ENCODE measurements around the gene ZNF566. TPM values are rescaled to one million over a fixed set of nuclear protein-coding genes. Genes with fewer than 3 reads are reported as not detected.

Gene ZNF566
- polyA plus RNA-seq, 1 of the 3 experiments (the other 2 are of a cell fraction), result 1.7 TPM

DNA sequence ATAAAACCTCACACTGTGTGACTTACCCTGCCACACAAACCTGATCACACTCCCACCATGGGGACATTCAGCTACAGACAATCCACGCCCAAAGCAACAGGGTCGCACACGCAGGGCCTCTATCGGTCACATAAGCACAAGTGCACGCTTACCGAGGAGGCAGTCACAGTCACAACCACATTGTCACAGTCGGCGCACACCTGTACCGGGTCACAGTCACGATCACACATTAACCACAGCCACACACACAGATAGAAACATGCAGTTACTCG, 579 bp downstream of the ZNF566 start:
- WGBS (ENCODE audit: low lambda C conversion rate), result 6% methylated on average over 3 of the region's 11 CpGs
- Histone ChIP-seq H3K9me2 (no peaks in the 10 kb centered on the region), H3K9ac (peak overlapping the region; percentile 84), H4K20me1 (ENCODE audit: insufficient read depth) (no peaks in the 10 kb centered on the region), H3K79me2 (ENCODE audit: insufficient read depth) (peaks cover 38% of the 10 kb centered on the region; the same call in 1 of the 2 replicates), H3K27ac (ENCODE audit: low read depth in 2 of 2, low read length in 1 of 2) (peak overlapping the region; percentile 83 to 96), H2AFZ (ENCODE audit: low read depth) (peak overlapping the region; percentile 95), H3K36me3 (replicated peaks in 1 of 2; ENCODE audit: control insufficient read depth in 1 of 2, insufficient read depth in 2 of 2, low read length in 1 of 2) (no peaks in the 10 kb centered on the region), H3F3A (replicated peaks; ENCODE audit: insufficient read depth) (no peaks in the 10 kb centered on the region), H3K27me3 (ENCODE audit: insufficient read depth) (no peaks in the 10 kb centered on the region), H3K4me3 (ENCODE audit: low read depth in 2 of 2, low read length in 1 of 2) (peak overlapping the region; percentile 62 to 83), H3K4me2 (peak overlapping the region; percentile 84), H3K4me1 (ENCODE audit: control insufficient read depth in 1 of 2, insufficient read depth in 2 of 2, low read depth in 1 of 2, low read length in 1 of 2) (no peaks in the 10 kb centered on the region; a peak in 2 of 4 replicates), H3K9me3 (no peaks in the 10 kb centered on the region)
- ChIA-PET POLR2A (interaction anchor here (0.6 to 2.0 kb wide), 9 partner anchors 40 to 362 kb away, joined by 3 to 21 read pairs (median 8); partner anchors contain the start of genes ZFP14, ZFP82, ZNF146 and ZNF260), CTCF (interaction anchor here (0.9 to 1.1 kb wide), 2 partner anchors 69 to 111 kb away, joined by 3 to 6 read pairs; no protein-coding TSS in a partner anchor)
- TF ChIP-seq POLR2AphosphoS5 (IDR thresholded peaks at IDR 0.05; ENCODE audit: low read depth, low read length) (no peak), CHD2 (IDR thresholded peaks at IDR 0.05; ENCODE audit: low read length, partially characterized antibody) (no peak), FOXM1 (IDR thresholded peaks at IDR 0.05; ENCODE audit: low read depth) (no peak), RXRA (IDR thresholded peaks at IDR 0.05; ENCODE audit: borderline replicate concordance, low read depth) (no peak), GABPA (IDR thresholded peaks at IDR 0.05; ENCODE audit: low read depth) (no peak), FOXJ3 (CRISPR knock-in tag; IDR thresholded peaks at IDR 0.05) (no peak), MEF2A (IDR thresholded peaks at IDR 0.05; ENCODE audit: borderline replicate concordance, low read depth) (no peak), RAD21 (IDR thresholded peaks at IDR 0.05; ENCODE audit: low read length) (no peak), USF1 (IDR thresholded peaks at IDR 0.05; ENCODE audit: borderline replicate concordance, low read depth) (no peak), TCF12 (IDR thresholded peaks at IDR 0.05) (no peak), PBX3 (IDR thresholded peaks at IDR 0.05) (no peak)
- TF ChIP-seq, protein P1, sequence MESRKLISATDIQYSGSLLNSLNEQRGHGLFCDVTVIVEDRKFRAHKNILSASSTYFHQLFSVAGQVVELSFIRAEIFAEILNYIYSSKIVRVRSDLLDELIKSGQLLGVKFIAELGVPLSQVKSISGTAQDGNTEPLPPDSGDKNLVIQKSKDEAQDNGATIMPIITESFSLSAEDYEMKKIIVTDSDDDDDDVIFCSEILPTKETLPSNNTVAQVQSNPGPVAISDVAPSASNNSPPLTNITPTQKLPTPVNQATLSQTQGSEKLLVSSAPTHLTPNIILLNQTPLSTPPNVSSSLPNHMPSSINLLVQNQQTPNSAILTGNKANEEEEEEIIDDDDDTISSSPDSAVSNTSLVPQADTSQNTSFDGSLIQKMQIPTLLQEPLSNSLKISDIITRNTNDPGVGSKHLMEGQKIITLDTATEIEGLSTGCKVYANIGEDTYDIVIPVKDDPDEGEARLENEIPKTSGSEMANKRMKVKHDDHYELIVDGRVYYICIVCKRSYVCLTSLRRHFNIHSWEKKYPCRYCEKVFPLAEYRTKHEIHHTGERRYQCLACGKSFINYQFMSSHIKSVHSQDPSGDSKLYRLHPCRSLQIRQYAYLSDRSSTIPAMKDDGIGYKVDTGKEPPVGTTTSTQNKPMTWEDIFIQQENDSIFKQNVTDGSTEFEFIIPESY (IDR thresholded peaks at IDR 0.05; ENCODE audit: borderline replicate concordance, low read depth), result no peak
- peak; percentile 59 for DNase-seq

DNA sequence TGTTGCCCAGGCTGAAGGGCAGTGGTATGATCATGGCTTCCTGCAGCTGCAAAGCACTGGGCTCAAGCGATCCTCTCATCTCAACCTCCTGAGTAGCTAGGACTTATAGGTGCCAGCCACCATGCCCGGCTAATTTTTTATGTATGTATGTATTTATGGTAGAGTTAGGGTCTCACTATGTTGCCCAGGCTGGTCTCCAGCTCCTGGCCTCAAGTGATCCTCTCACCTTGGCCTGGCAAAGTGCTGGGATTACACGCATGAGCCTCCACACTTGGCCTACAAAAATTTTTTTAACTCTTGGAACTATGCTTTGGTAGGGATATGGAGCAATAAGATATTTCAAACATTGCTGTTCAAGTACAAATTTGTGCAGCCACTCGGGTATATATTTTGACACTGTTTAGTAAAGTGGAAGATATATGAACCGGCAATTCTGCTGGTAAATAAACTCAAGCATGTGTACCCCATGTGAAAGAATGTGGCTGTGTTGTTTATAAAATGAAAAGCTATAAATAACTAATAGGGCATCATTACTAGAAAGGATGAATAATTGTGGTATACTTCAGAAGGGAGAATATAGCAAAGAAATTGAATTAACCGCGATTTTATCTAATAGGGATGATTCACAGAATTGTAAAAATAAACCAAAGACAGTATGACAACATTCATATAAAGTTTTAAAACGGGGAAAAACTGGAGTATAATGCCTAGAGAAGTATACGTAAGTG, 1.1 kb downstream of the ZNF566 start:
- 41% methylated on average over 9 of the region's 9 CpGs for WGBS (ENCODE audit: low lambda C conversion rate)
- H3K4me3 ChIP-seq (ENCODE audit: low read depth in 2 of 2, low read length in 1 of 2), result peak overlapping the region; percentile 62 to 83
- H3K27me3 ChIP-seq (ENCODE audit: insufficient read depth), result no peaks in the 10 kb centered on the region
- H3K79me2 ChIP-seq (ENCODE audit: insufficient read depth), result peaks cover 39% of the 10 kb centered on the region; the same call in 1 of the 2 replicates
- DNase-seq, result no peak
- peak overlapping the region; percentile 95 for H2AFZ ChIP-seq (ENCODE audit: low read depth)
- H3K36me3 ChIP-seq (replicated peaks in 1 of 2; ENCODE audit: control insufficient read depth in 1 of 2, insufficient read depth in 2 of 2, low read length in 1 of 2), result no peaks in the 10 kb centered on the region
- no peak for TF ChIP-seq SIN3A (IDR thresholded peaks at IDR 0.05; ENCODE audit: borderline replicate concordance, low read depth, low read length)
- no peak for TF ChIP-seq MAX (IDR thresholded peaks at IDR 0.05; ENCODE audit: low read depth)
- no peaks in the 10 kb centered on the region for H4K20me1 ChIP-seq (ENCODE audit: insufficient read depth)
- H3K4me1 ChIP-seq (ENCODE audit: control insufficient read depth in 1 of 2, insufficient read depth in 2 of 2, low read depth in 1 of 2, low read length in 1 of 2), result no peaks in the 10 kb centered on the region; a peak in 2 of 4 replicates
- ChIA-PET POLR2A (interaction anchor here (0.6 to 2.0 kb wide), 6 partner anchors 40 to 274 kb away, joined by 3 to 21 read pairs (median 7); partner anchors contain the start of genes ZFP14, ZNF146, ZNF260 and ZNF382), CTCF (interaction anchor here (0.6 to 1.1 kb wide), 3 partner anchors 52 to 110 kb away, joined by 3 to 6 read pairs (median 3); no protein-coding TSS in a partner anchor)
- no peaks in the 10 kb centered on the region for H3K9me2 ChIP-seq
- no peaks in the 10 kb centered on the region for H3K9me3 ChIP-seq
- H3K9ac ChIP-seq, result peak overlapping the region; percentile 84
- peak overlapping the region; percentile 83 to 96; a peak in 2 of 4 replicates for H3K27ac ChIP-seq (ENCODE audit: low read depth in 2 of 2, low read length in 1 of 2)
- peak overlapping the region; percentile 84 for H3K4me2 ChIP-seq
- H3F3A ChIP-seq (replicated peaks; ENCODE audit: insufficient read depth), result no peaks in the 10 kb centered on the region
